ENCODE measurements around the gene GFRA1.

Gene GFRA1

DNA sequence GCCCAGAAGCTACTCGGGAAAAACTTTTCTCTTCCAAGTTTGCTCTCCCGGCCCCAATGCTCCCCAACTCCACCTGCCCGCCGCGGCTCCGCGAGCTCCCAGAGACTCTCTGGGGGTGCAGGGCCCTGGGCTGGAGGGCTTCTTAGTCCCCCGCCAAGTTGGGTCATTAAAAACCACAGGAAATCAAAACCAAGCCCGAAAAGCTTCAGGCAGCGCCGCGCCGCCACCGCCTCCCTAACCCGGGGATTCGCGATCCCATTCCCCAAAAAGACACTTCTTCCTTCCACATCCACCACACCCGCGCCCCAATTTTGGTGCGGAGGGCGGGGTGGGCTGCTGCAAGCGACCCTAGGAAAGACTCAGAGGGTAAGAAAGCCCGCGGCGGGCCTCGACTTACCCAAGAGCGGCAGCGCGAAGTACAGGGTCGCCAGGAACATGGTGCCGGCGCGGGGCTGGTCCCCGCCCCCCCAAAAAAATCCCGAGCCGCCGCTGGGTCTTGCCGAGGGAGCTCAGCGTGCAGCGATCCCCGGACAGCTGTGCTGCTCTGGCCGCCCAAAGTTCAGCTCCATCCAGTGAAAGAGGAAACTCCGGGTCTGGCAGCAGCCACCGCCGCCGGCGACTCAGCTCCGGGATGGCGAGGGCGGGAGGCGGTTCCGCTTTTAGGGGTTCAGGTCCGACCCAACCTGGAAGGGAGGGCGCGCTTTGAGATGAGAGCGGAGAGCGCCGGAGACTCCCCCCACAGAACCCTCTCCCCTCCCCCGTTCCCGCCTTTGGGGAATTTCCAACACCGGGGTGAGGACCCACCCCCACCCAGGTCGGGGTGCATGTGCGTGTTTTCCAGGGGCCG, 1.2 kb downstream of the GFRA1 start:
- no peak for DNase-seq (ENCODE audit: low read depth, low spot score)

DNA sequence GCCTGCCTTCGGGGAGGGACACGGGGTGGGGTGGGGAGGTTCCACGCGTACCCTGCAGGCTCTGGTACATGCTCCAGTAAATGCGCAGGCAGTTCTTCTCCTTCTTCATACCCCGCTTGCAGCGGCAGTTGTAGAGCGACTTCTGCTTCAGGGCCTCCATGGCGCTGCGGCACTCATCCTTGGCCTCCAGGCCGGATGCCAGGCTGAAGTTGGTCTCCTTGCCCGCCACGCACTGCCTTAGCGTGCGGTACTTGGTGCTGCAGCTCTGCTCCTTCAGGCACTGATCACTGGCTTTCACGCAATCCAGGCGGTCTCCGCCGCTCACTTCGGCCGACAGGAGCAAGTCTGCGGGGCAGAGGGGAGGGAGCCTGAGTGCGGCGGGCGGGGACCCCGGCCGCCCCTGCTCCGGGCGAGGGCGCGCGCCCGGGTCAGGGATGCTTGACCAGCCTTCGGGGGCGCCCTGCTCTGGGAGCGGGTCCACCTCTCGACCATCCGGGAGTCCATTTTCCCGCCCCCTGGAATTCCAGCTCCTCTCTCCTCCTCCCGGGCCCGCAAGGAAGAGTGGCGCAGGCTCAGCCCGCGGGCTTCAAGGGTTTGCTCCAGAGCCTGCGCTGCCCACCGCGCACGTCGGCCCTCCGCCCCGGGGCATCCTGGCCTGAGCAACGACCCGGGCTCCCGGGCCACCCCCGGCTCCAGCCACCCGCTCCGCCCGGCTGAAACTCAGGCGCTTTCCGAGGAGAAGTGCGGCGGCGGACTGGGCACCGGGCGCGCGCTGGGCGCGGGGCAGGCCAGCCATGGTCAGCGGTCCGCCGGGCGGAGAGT, 2.0 kb downstream of the GFRA1 start:
- no peak for DNase-seq (ENCODE audit: low read depth, low spot score)

DNA sequence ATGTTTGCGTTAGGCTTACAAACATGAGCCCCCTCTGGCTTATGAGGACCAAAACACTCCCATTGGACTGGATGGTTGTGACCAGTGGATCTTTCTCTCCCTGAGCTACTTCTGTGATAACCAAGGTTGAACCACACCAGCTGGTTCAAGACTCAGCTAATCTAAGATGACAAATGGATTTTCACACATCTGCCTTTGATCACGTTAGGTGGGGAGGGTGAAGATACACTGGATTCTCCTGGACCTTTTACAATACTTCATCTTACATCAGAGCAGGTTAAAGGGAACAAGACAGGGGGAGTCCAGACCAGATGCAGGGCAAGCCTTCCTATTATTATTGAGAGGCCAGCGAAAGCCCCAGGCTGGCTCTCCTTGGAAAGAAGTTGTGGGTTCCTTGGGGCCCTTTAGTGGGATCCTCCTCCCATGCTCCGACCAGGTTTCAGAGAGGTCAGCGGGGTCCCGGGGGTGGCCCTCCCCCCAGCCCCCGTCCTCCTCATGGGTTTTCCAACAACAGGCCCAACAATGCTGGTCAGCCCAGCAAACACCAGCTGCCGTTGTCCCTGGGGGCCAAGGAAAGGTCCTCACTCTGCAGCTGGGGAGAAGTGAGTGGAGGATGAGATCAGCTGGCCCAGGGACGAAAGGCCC, 2.8 kb downstream of the GFRA1 start:
- no peak for DNase-seq (ENCODE audit: low read depth, low spot score)

GRCh38 chr10:116269619-116270018, 3.4 kb downstream of the GFRA1 start:
- no peak for DNase-seq (ENCODE audit: low read depth, low spot score)

- DNase-seq (ENCODE audit: low read depth, low spot score), result no peak
Measured at GRCh38 chr10:116268976-116269375, 4.0 kb downstream of the GFRA1 start.

GRCh38 chr10:116265686-116266085, 7.3 kb downstream of the GFRA1 start:
- no peak for DNase-seq (ENCODE audit: low read depth, low spot score)

DNA sequence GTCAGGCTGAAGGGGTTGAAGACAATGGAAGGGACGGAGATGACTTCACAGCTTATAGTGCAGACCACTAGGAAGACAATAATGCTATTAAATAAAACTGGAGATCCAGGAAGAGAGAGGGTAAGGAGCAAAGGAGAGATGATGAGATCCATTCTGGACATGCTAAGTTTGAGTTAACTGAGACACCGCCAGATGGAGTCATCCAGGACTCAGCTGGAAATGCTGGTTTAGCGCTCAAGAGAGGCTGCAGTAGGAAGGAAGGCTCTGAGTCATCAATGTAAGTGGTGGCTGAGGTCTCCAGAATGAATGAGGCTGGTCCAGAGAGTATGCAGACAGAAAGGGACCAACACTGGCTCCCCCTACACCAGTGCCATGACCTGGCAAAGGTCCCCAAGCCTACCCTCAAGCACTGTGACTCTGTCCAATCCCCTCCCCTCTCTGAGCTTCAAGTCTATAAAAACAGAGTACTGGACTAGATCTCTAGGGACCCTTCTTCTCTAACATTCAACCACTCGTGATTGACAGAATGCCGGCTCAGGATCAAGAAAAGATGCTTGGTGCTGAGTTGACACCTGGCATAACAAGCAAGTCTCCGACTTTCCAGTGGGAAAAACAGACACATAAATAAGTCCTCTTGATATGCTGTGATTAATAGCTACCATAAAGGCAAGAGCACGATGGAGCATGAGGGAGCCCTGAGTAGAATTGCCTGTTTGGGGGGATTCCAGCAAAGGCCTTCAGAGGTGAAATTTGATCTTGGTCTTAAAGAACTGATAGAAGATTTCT, 8.9 kb downstream of the GFRA1 start:
- no peak for DNase-seq (ENCODE audit: low read depth, low spot score)

GRCh38 chr10:116262678-116263077, 10.3 kb downstream of the GFRA1 start:
- no peak for DNase-seq (ENCODE audit: low read depth, low spot score)

GRCh38 chr10:116260599-116260998, 12.4 kb downstream of the GFRA1 start:
- no peak for DNase-seq (ENCODE audit: low read depth, low spot score)

DNA sequence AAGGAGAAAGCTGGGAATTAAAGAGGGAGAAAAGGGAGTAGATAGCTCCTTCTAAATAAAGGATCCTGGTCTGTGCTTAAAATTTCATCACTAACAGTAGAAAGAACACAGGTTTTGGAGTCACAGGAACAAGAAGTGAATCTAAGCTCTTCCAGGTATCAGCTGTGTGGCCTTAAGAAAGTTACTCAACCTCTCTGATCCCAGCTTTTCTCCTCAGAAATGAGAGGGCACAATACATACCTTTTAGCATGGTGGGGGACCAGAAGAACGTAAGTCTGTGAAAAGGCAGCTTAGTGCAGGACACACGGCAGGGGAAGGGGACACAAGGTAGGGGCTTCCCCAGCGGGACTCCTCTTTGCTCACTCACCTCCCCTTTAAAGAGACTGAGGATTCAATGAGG, 13.4 kb downstream of the GFRA1 start:
- no peak for DNase-seq (ENCODE audit: low read depth, low spot score)

DNA sequence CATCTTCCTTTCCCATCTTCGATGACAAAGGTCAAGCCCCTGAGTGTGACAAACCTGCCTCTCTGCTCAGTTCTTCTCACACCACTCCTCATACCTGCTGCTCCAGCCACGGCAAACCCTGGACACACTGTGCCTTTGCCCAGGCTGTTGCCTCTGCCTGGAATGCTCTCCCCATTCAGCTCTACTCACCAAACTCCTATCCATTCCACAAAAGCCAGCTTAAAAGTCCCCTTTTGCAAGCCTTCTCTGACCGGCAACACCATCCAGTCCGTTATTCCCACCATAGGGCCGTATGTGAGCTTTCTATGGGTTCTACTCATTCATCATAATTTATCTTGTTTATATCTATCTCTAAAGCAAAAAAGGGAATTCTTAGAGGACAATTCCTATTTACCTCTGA, 15.2 kb downstream of the GFRA1 start:
- DNase-seq (ENCODE audit: low read depth, low spot score), result no peak

DNA sequence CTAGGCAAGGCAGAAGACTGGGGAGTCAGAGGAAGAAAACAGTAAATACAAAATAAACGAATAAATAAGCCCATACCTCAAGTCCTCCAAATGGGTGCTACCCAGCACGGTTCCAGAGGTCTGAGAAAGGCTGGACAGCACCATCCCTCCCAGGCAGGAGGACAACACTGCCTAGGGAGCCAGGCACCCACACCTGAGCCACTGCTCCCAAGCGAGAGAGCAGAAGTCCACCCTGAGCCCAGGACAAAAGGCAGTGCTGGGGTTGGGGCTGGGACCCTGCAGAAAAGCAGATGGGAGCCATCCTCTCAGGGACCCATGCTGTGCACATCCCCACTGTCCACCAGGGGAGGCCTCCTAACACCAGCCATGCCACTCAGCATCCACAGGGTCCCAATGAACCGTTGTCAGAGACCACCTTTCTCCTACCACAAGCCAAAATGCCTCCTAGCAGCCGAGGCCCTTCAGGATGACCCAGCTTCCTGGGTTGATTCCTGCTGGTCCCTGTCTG, 16.2 kb downstream of the GFRA1 start:
- no peak for DNase-seq (ENCODE audit: low read depth, low spot score)

DNA sequence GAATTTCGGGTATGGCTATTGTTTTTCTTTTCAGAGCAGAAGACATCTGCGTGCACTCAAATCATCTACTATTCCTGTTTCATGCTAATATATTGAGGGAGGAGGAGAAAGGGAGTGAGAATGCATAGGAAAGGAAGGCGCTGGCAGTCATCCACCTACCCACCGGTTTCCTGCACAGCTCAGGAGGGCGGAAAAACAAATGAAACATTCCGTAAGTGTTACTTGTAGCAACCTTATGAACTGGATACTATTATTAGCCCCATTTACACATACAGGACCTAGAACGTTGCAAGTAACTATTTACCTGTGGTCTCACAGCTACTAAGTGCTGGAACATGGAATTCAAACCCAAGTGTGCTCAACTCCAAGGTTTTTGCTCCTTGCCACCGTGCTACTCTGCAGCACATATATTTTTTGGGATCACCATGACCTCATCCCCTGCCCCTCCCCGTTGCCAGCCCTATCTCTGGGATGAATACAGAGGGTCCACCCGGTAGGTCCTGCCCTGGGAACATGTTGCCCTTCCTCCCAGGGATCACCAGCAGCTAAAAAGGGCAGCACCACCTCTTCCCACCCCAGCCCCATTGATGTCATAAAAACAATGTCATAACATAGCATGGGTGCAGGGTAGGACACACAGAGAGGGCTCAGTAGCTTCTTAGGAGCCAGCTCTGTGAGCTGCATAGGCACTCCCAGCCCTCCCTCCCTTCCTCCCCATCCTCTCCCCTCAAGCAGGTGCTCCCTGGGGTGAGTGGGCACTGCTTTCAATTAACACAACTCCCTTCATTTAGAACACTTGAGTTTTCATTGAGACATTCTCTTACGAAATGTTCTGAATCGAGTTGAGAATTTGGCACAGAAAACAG, 16.9 kb downstream of the GFRA1 start:
- no peak for DNase-seq (ENCODE audit: low read depth, low spot score)

GRCh38 chr10:116254422-116255155, 18.4 kb downstream of the GFRA1 start:
- no peak for DNase-seq (ENCODE audit: low read depth, low spot score)

DNA sequence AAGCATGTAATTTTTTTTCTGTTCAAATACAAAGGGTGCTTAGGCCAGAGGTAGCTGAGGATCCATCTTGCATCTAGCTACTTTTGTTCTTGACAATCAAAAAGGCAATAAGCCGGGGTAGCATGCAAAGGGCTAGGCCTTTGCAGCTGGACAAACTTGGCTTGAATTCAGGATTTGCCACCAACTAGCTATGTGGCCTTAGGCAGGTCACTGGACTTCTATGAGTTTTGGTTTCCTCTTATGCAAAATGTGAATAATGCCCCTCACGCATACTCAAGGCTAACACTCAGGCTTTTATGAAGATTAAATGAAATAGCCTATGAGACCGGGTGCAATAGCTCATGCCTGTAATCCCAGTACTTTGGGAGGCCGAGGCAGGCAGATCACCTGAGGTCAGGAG, 19.3 kb downstream of the GFRA1 start:
- DNase-seq (ENCODE audit: low read depth, low spot score), result no peak

DNA sequence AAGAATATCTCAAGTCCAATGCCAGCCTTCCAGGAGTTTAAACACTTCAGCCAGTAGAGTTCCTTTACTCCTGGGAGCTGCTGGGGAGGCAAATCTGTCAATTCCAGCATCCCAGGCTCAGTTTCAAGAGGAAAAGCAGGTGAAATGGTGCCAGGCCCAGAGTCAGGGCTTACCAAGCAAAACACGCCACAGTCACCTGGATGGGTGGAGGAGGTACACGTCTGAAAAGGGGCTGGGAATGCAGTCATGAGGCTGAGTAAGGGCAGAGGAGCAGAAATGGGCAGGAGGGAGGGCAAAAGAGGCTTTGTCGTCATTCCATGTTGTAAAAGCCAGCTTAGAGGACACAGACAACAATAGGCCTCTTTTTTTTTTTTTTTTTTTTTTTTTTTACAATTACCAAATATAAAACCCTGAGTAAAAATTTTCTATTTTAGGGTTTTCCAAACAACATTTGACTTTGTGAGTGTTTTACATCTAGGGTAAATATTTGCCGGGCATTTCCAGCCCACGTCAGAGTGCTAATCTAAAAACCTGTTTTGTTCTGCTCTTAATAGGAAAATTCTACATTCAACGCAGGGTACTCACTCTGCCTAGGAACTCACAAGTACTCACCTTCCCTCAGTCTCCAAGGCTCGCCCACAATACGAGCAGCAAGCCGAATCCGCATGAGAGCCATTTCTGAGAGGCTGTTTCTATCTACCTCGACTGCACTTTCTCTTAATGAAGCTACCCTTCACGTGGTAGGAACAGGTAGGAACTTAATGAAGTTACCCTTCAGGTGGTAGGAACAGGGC, 21.2 kb downstream of the GFRA1 start:
- no peak for DNase-seq (ENCODE audit: low read depth, low spot score)

- DNase-seq (ENCODE audit: low read depth, low spot score), result no peak
Measured at GRCh38 chr10:116247691-116248090, 25.3 kb downstream of the GFRA1 start.

GRCh38 chr10:116246263-116246662, 26.7 kb downstream of the GFRA1 start:
- no peak for DNase-seq (ENCODE audit: low read depth, low spot score)

- no peak for DNase-seq (ENCODE audit: low read depth, low spot score)
Measured at GRCh38 chr10:116245156-116245555, 27.9 kb downstream of the GFRA1 start.
